HepG2 (cell line): ENCODE measurements around the gene FGF9.

Experiments
- HMGA1 ChIP-seq: sonication (generic); formaldehyde crosslinking; conservative IDR thresholded peaks from 2 replicates; pipeline ENCODE4 v1.4.0; 2020; ENCODE audit warnings: missing genetic modification reagents
- HNF4A ChIP-seq: sonication (generic); formaldehyde crosslinking; IDR thresholded peaks from 2 replicates; pipeline ENCODE4 v1.4.0; 2020; ENCODE audit warnings: missing genetic modification reagents
- MAZ ChIP-seq, 2 experiments: sonication (generic) in 1 of 2; formaldehyde crosslinking in 1 of 2; IDR thresholded peaks; 2 replicates each; pipeline versions ENCODE4 v1.5.0 to v1.6.1; 2012 to 2020; ENCODE audit warnings: low read depth in 2 of 2, mild to moderate bottlenecking in 2 of 2, borderline replicate concordance in 1 of 2, improper control_type of control experiment in 1 of 2, low read length in 1 of 2, missing genetic modification reagents in 1 of 2, moderate library complexity in 1 of 2
- MTA3 ChIP-seq: sonication (generic); formaldehyde crosslinking; IDR thresholded peaks from 2 replicates; pipeline ENCODE4 v1.4.0; 2020; ENCODE audit warnings: missing genetic modification reagents
- SRSF1 ChIP-seq: fragments of 200-400 bp; formaldehyde crosslinking; optimal IDR thresholded peaks from 2 replicates; pipeline ENCODE3; 2017; ENCODE audit warnings: mild to moderate bottlenecking, low read depth, low read length, moderate library complexity
- ZNF747 ChIP-seq: sonication (generic); formaldehyde crosslinking; IDR thresholded peaks from 2 replicates; pipeline ENCODE4 v1.8.1; 2023; ENCODE audit warnings: missing genetic modification reagents, mild to moderate bottlenecking, borderline replicate concordance

- TF ChIP-seq HMGA1 (CRISPR knock-in tag) (no peak), ZNF747 (CRISPR knock-in tag) (no peak), SRSF1 (no peak), MTA3 (CRISPR knock-in tag) (no peak), HNF4A (CRISPR knock-in tag) (no peak), MAZ (IDR thresholded peaks at IDR 0.05; ENCODE audit: borderline replicate concordance, low read depth, low read length) (no peak), MAZ (CRISPR knock-in tag; IDR thresholded peaks at IDR 0.05; ENCODE audit: low read depth) (no peak)
These were observed 76.6 kb downstream of the FGF9 start for GRCh38 chr13:21747456-21747855.
